Adrenal gland (tissue), 12 donors: ENCODE data around the gene COQ9. TPM values are rescaled to one million over a fixed set of nuclear protein-coding genes. Genes with fewer than 3 reads are reported as not detected.

Experiments
- DNase-seq, 7 donors: peaks; one replicate each; pipeline ENCODE4 v3.0.0-alpha.2; 2019 to 2020
- H3K27ac ChIP-seq, 5 donors: fragments of 200-600 bp; sonication (generic) in 4 of 5; 1 replicate in 3 of 5; 2 replicates in 2 of 5; pipeline versions ENCODE4 v1.5.1 to v1.8.0; 2016 to 2020; ENCODE audit warnings: mild to moderate bottlenecking in 1 of 5
- H3K27me3 ChIP-seq: fragments of 200-600 bp; 2 replicates; pipeline ENCODE4 v1.8.0; 2021
- H3K36me3 ChIP-seq, 2 donors: fragments of 200-600 bp; replicated peaks in 1 of 2; 1 replicate in 1 of 2; 2 replicates in 1 of 2; pipeline versions ENCODE4 v1.5.1 to v1.8.0; 2018 to 2022
- H3K4me1 ChIP-seq, 2 donors: fragments of 200-600 bp; replicated peaks in 1 of 2; 1 replicate in 1 of 2; 2 replicates in 1 of 2; pipeline versions ENCODE4 v1.5.1 to v1.8.0; 2018 to 2021
- H3K4me3 ChIP-seq, 4 donors: fragments of 200-600 bp; sonication (generic) in 3 of 4; one replicate each; pipeline ENCODE4 v1.5.1; 2016 to 2018
- H3K9me3 ChIP-seq, 3 donors: fragments of 200-600 bp; sonication (generic) in 1 of 3; replicated peaks in 1 of 3; 1 replicate in 2 of 3; 2 replicates in 1 of 3; pipeline versions ENCODE4 v1.5.1 to v1.8.0; 2016 to 2021
- CTCF ChIP-seq, 6 experiments: fragments of 450-650 bp in 4 of 6; fragments of 200-600 bp in 2 of 6; sonication (generic) in 1 of 6; IDR thresholded peaks; 1 replicate in 5 of 6; 2 replicates in 1 of 6; pipeline versions ENCODE4 v1.5.1 to v1.8.0; 2016 to 2021; ENCODE audit warnings: antibody characterized with exemption in 6 of 6, mild to moderate bottlenecking in 2 of 6, moderate library complexity in 1 of 6
- POLR2A ChIP-seq, 2 donors: fragments of 450-650 bp; IDR thresholded peaks; one replicate each; pipeline ENCODE4 v1.6.1; 2017; ENCODE audit warnings: antibody characterized with exemption in 2 of 2, mild to moderate bottlenecking in 2 of 2, moderate library complexity in 1 of 2
- WGBS, 4 donors: extraction: QIAGEN DNeasy Blood & Tissue Kit in 2 of 4; methylation state at CpG; one replicate each; pipeline versions ENCODE4 v1.1.5 to v1.1.7; 2013 to 2017; 5-methylcytosine and 5-hydroxymethylcytosine counted together
- intact Hi-C, 2 donors: fragments of 100-400 bp; cut with DNase I; formaldehyde crosslinking; loops; one replicate each; pipeline versions ENCODE4 v1.14.1 to v1.15.0; 2022 to 2023
- polyA plus RNA-seq, 3 donors: library from polyadenylated mRNA; stranded (reverse); fragments of 200-250 nt in 2 of 3; fragments of 350-450 nt in 1 of 3; fragmentation: Illumina TruSeq in 1 of 3; extraction: RNeasy Lipid Tissue Mini Kit (QIAGEN cat#74804) in 1 of 3; gene quantifications; one replicate each; pipeline ENCODE4 v1.2.3, GENCODE V29; 2013 to 2014
- total RNA-seq, 9 donors: library from RNA; depleted of rRNA in 4 of 9; stranded (reverse); fragments of >200 nt in 4 of 9; fragments of 120-200 nt in 1 of 9; fragmentation: NEBNext Ultra II Directional in 1 of 9; extraction: Animal tissue kit (Norgen Biotek cat#: 25700) in 1 of 9; gene quantifications; one replicate each; pipeline versions ENCODE4 v1.1.0 to v1.2.4, GENCODE V29; 2013 to 2023
- donor health status: healthy with polysubstance abuse.
- donor health status: Bipolar disorder and iron deficiency.
- donor health status: DM: yes; HTN: yes; CAD: no.
- donor health status: DM: no; HTN: no; CAD: no.
- donor health status: DM: no; HTN: no; CAD: no.
- donor health status: DM: yes; HTN: yes; CAD: no.

COQ9 gene
- total and polyA plus RNA-seq, 12 donors, result 60.9 to 277 (median 88.6) TPM

- Histone ChIP-seq H3K4me1 (no peaks in the 10 kb centered on the region), H3K27me3 (no peaks in the 10 kb centered on the region), H3K4me3 (no peak within 1 kb of the TSS), H3K36me3 (no peaks in the 10 kb centered on the region), H3K9me3 (no peaks in the 10 kb centered on the region), H3K27ac (no peak within 1 kb of the TSS)
- WGBS, 4 donors, result 73 to 76% (median 75%) methylated on average over 17 of the region's 17 CpGs
- intact Hi-C loops, result no loop called here
- TF ChIP-seq CTCF (IDR thresholded peaks at IDR 0.05) (no peak), POLR2A (IDR thresholded peaks at IDR 0.05) (no peak)
- DNase-seq, result no peak
Observed at GRCh38 chr16:57403965-57404817, 43.1 kb upstream of the COQ9 start, which contains the start of gene CCL17. TSS of gene CCL17 (plus strand) at chr16:57404767. CDS start at chr16:57413933, 9,166 bp downstream.

- H3K27me3 ChIP-seq, result no peaks in the 10 kb centered on the region
- H3K4me3 ChIP-seq, result no peak overlapping the region
- H3K9me3 ChIP-seq, result no peaks in the 10 kb centered on the region
- no peaks in the 10 kb centered on the region for H3K4me1 ChIP-seq
- no peak for TF ChIP-seq POLR2A (IDR thresholded peaks at IDR 0.05)
- TF ChIP-seq CTCF (IDR thresholded peaks at IDR 0.05), result no peak
- H3K36me3 ChIP-seq, result no peaks in the 10 kb centered on the region
- intact Hi-C loops, result no loop called here
- H3K27ac ChIP-seq, result no peak overlapping the region
- no peak for DNase-seq
- WGBS, 4 donors, result 59 to 75% (median 67%) methylated on average over 3 of the region's 3 CpGs
Observed at GRCh38 chr16:57405097-57405496, 42.2 kb upstream of the COQ9 start.

GRCh38 chr16:57406881-57407280, 40.4 kb upstream of the COQ9 start:
- DNase-seq, result no peak
- Histone ChIP-seq H3K4me3 (no peak overlapping the region), H3K9me3 (no peaks in the 10 kb centered on the region), H3K27ac (no peak overlapping the region), H3K4me1 (no peaks in the 10 kb centered on the region), H3K27me3 (no peaks in the 10 kb centered on the region), H3K36me3 (no peaks in the 10 kb centered on the region)
- WGBS, 4 donors, result 60 to 71% (median 68%) methylated on average over 2 of the region's 2 CpGs
- TF ChIP-seq POLR2A (IDR thresholded peaks at IDR 0.05), result no peak
- no peak for TF ChIP-seq CTCF (IDR thresholded peaks at IDR 0.05)
- intact Hi-C loops, result no loop called here

- H3K4me1 ChIP-seq, result no peaks in the 10 kb centered on the region
- intact Hi-C loops, result no loop called here
- no peaks in the 10 kb centered on the region for H3K36me3 ChIP-seq
- WGBS, 4 donors, result 74 to 82% (median 78%) methylated on average over 5 of the region's 5 CpGs
- TF ChIP-seq CTCF (IDR thresholded peaks at IDR 0.05) (no peak), POLR2A (IDR thresholded peaks at IDR 0.05) (no peak)
- no peaks in the 10 kb centered on the region for H3K27me3 ChIP-seq
- H3K9me3 ChIP-seq, result no peaks in the 10 kb centered on the region
- DNase-seq, result no peak
- H3K4me3 ChIP-seq, result no peak overlapping the region
- H3K27ac ChIP-seq, result no peak overlapping the region
Observed at GRCh38 chr16:57407521-57408353, 39.5 kb upstream of the COQ9 start.
